ENCODE measurements around the gene FOSL1.

The FOSL1 gene

GRCh38 chr11:65873318-65874156, 26.7 kb downstream of the FOSL1 start:
- no peak for FAIRE-seq

- no peak for FAIRE-seq
Observed at GRCh38 chr11:65872586-65873317, 27.4 kb downstream of the FOSL1 start, which contains the start of gene EFEMP2. Gene EFEMP2 (minus strand): TSS chr11:65872800. CDS start chr11:65872354, 446 bp downstream.

- no peak for FAIRE-seq
Observed at GRCh38 chr11:65871811-65872548, 28.2 kb downstream of the FOSL1 start.

- no peak for FAIRE-seq
Observed at GRCh38 chr11:65870706-65871681, 29.2 kb downstream of the FOSL1 start.

GRCh38 chr11:65870307-65870658, 29.9 kb downstream of the FOSL1 start:
- no peak for FAIRE-seq

- FAIRE-seq, result no peak
Observed at GRCh38 chr11:65869643-65870306, 30.4 kb downstream of the FOSL1 start.

- FAIRE-seq, result no peak
Observed at GRCh38 chr11:65868907-65869306, 31.3 kb downstream of the FOSL1 start.

- no peak for FAIRE-seq
Observed at GRCh38 chr11:65868076-65868667, 32.0 kb downstream of the FOSL1 start.

GRCh38 chr11:65867284-65868071, 32.7 kb downstream of the FOSL1 start:
- no peak for FAIRE-seq

GRCh38 chr11:65866509-65867283, 33.5 kb downstream of the FOSL1 start:
- FAIRE-seq, result no peak

GRCh38 chr11:65865550-65866172, 34.5 kb downstream of the FOSL1 start:
- FAIRE-seq, result no peak

GRCh38 chr11:65864706-65865471, 35.3 kb downstream of the FOSL1 start:
- no peak for FAIRE-seq

GRCh38 chr11:65863889-65864705, 36.1 kb downstream of the FOSL1 start:
- no peak for FAIRE-seq

- no peak for FAIRE-seq
Observed at GRCh38 chr11:65862941-65863888, 37.0 kb downstream of the FOSL1 start.

GRCh38 chr11:65862191-65862735, 37.9 kb downstream of the FOSL1 start:
- FAIRE-seq, result no peak
